GM18502 (cell line): ENCODE measurements around the gene CFLAR.
A peak's percentile ranks its signal among the peaks of the same experiment; 100 is the strongest.
"Not testable (repeated sequence)": the region's sequence is repeated elsewhere in the genome, so short reads cannot be mapped to it uniquely, and the experiment has no call there.

Experiments
- ATAC-seq: cut with Tn5 transposase; IDR thresholded peaks from one replicate; pipeline ENCODE4 v1.9.1; 2021; ENCODE audit warnings: mild to moderate bottlenecking; ENCODE audit not compliant: unreplicated experiment, poor library complexity

Gene CFLAR

GRCh38 chr2:201116115-201116958, at the start of gene CFLAR:
Gene CFLAR (plus strand): TSS chr2:201116164. CDS start chr2:201129866, 13,702 bp downstream.
- ATAC-seq, result peak; percentile 40

- peak; percentile 34 for ATAC-seq
Measured at GRCh38 chr2:201070948-201071478, 45.0 kb upstream of the CFLAR start.

- ATAC-seq, result peak; percentile 97
Measured at GRCh38 chr2:201071479-201072200, 44.3 kb upstream of the CFLAR start, which contains the start of the genes HYCC2 and NDUFB3. Gene HYCC2 (minus strand): TSS chr2:201071671. CDS start chr2:201024009, 47,662 bp downstream. Gene NDUFB3 (plus strand): TSS chr2:201072001. CDS start chr2:201078883, 6,882 bp downstream.

- peak; percentile 8 for ATAC-seq
Measured at GRCh38 chr2:201072201-201072530, 43.8 kb upstream of the CFLAR start.

DNA sequence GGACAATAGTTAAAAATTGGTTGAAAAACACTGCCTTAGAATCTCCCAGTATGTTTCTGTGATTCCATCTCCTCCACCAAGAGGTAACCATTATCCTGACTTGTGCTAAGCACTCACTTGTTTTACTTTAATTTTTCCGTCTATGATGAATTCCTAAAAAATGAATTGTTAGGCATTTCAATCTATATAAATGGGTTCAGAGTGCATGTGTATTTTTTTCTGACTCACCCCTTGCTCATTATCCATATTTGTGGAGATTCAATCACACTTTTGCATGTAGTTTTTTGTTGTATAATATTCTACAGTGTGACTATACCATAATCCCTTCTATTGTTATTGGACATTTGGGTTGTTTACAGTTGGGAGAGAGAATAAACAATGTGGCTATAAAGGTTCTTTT, 42.9 kb upstream of the CFLAR start:
- no peak for ATAC-seq

DNA sequence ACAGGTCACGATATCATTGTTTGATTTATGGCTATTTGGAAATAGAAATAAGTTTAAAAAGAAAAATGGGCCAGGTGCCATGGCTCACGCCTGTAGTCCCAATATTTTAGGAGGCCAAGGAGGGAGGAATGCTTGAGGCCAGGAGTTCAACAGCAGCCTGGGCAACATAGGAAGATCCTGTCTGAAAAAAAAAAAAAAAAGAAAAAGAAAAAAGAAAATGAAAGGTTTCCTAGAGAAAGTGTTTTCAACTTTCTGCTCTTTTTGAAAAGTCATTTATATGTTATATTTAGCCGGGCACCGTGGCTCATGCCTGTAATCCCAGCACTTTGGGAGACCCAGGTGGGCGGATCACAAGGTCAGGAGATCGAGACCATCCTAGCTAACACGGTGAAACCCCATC, 41.0 kb upstream of the CFLAR start:
- ATAC-seq, result no peak

DNA sequence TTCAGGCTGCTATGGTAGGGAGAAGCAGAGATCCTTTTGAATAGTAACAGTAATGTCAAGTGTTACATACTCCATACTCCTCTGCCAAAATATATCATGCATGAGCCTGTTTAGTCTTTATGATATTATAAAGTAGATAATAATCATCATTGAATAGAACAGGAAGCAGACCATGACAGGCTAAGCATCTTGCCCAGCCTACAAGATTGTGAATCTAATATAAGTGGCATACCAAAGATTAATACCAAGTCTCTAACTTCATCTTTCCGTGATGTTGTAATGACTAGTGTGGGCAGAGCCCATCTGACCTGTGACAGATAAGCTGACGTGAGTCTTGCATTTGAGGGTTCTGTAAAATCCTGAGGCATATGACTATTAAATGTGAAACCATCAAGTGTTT, 31.1 kb upstream of the CFLAR start:
- no peak for ATAC-seq

DNA sequence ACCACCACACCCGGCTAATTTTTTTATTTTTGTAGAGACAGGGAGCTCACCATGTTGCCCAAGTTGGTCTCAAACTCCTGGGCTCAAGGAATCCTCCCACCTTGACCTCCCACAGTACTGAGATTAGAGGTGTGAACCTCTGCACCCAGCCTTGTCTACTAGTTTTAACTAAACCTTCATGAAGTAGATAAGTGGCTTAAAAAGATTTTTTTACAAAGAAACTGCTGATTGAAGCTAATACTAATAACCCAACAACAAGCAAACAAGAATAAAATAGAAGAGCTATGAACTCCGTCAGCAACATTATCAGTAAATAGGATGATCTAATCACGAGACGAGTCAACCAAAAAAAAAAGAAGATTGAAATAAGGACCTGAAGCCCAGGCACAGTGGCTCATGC, 25.4 kb upstream of the CFLAR start:
- ATAC-seq, result no peak

- no peak for ATAC-seq
Measured at GRCh38 chr2:201093573-201093972, 22.4 kb upstream of the CFLAR start.

DNA sequence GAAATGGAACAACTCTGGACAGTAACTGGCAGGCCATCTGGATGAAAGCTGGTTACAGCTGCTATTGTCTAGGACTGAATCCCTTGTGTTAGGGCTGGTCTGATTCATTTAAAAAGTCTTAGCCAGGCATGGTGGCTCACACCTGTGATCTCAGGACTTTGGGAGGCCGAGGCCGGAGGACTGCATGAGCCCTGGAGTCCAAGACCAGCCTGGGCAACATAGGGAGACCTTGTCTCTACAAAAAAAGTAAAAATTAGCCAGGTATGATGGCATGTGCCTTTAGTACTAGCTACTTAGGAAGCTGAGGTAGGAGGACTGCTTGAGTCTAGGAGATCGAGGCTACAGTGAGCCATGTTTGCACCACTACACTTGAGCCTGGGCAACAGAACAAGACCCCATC, 15.5 kb upstream of the CFLAR start:
- ATAC-seq, result no peak

GRCh38 chr2:201105759-201106158, 10.2 kb upstream of the CFLAR start:
- no peak for ATAC-seq

GRCh38 chr2:201107624-201108023, 8.3 kb upstream of the CFLAR start:
- no peak for ATAC-seq

GRCh38 chr2:201108341-201108740, 7.6 kb upstream of the CFLAR start:
- ATAC-seq, result no peak

DNA sequence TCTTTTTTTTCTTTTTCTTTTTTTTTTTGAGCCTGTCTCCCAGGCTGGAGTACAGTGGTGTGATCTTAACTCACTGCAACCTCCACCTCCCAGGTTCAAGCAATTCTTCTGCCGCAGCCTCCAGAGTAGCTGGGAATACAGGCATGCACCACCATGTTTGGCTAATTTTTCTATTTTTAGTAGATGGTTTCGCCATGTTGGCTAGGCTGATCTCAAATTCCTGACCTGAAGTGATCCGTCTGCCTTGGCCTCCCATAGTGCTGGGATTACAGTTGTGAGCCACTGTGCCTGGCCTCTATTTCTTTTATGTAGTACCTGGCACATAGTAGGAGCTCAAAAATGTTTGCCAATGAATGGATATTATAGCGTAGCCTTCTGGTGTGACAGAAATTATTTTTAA, 6.8 kb upstream of the CFLAR start:
- no peak for ATAC-seq

DNA sequence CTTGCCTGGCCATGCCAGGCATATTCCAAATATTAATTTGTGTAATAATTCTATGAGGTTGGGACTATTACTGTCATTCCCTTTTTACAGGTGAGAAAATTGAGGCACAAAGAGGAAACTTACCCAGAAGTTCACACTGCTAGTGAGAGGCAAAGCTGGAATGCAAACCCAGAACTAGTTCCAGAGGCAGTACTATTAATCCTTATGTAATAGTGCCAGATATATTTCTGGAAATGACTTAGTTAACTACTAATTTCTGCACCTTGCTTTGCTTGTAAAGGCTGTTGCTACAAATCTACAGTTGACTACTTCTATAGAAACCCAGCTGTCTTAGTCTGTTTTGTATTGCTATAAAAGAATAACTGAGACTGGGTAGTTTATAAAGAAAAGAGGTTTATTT, 5.3 kb upstream of the CFLAR start:
- ATAC-seq, result no peak

GRCh38 chr2:201111096-201111495, 4.9 kb upstream of the CFLAR start:
- ATAC-seq, result no peak

GRCh38 chr2:201114350-201114749, 1.6 kb upstream of the CFLAR start:
- no peak for ATAC-seq

DNA sequence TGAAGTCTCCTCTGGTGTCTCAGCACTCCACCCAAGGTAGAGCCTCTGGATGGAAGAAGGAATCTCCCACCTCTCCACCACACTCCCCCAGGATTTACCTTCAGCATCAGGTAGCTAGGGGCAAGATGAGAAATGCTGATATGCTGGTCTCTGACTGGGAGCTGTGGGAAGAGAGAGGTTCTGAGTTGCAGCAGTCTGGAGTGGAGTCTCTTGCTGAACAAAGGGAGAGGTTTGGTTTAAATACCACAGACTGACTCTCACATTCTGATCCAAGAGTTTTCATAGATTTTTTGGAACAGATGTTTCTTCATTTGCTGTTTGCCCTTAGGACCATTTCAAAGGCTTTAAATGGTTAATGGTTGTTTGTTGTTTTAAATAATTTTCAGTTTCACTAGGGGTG, 1.1 kb upstream of the CFLAR start:
- no peak for ATAC-seq

GRCh38 chr2:201116959-201117734, 1.2 kb downstream of the CFLAR start:
- ATAC-seq, result peak; percentile 25

GRCh38 chr2:201117735-201118094, 1.8 kb downstream of the CFLAR start:
- not testable (repeated sequence) for ATAC-seq
